Gastroesophageal sphincter (tissue), 4 donors: Measurements from ENCODE around the gene STAT6. TPM values are rescaled to one million over a fixed set of nuclear protein-coding genes. Genes with fewer than 3 reads are reported as not detected.
A peak's percentile ranks its signal among the peaks of the same experiment; 100 is the strongest.

Source experiments
- ATAC-seq: fragments of 150-250 bp; one replicate; pipeline ENCODE4 v1.9.1; 2016; ENCODE audit warnings: mild to moderate bottlenecking, moderate library complexity
- H3K27ac ChIP-seq, 4 donors: fragments of 200-600 bp; sonication (generic) in 3 of 4; 1 replicate in 3 of 4; 2 replicates in 1 of 4; pipeline ENCODE4 v1.5.1; 2016 to 2019
- H3K27me3 ChIP-seq: fragments of 200-600 bp; sonication (generic); one replicate; pipeline ENCODE4 v1.5.1; 2019
- H3K36me3 ChIP-seq, 2 donors: fragments of 200-600 bp; sonication (generic); one replicate each; pipeline ENCODE4 v1.5.1; 2019; ENCODE audit warnings: control low read depth in 1 of 2
- H3K4me1 ChIP-seq, 3 donors: fragments of 200-600 bp; sonication (generic); 1 replicate in 2 of 3; 2 replicates in 1 of 3; pipeline ENCODE4 v1.5.1; 2016 to 2019; ENCODE audit warnings: control low read depth in 2 of 3
- H3K4me3 ChIP-seq, 2 donors: fragments of 200-600 bp; sonication (generic); one replicate each; pipeline ENCODE4 v1.5.1; 2019; ENCODE audit warnings: mild to moderate bottlenecking in 1 of 2, moderate library complexity in 1 of 2
- H3K9me3 ChIP-seq, 3 donors: fragments of 200-600 bp; sonication (generic); one replicate each; pipeline ENCODE4 v1.5.1; 2017 to 2019; ENCODE audit warnings: control low read depth in 2 of 3
- EP300 ChIP-seq: sonication (generic); formaldehyde crosslinking; IDR thresholded peaks from one replicate; pipeline ENCODE4 v1.6.1; 2017; ENCODE audit warnings: antibody characterized with exemption, mild to moderate bottlenecking
- POLR2A ChIP-seq, 2 donors: fragments of 450-650 bp; IDR thresholded peaks; one replicate each; pipeline ENCODE4 v1.6.1; 2017; ENCODE audit warnings: antibody characterized with exemption in 2 of 2, mild to moderate bottlenecking in 2 of 2, moderate library complexity in 1 of 2
- POLR2AphosphoS5 ChIP-seq: sonication (generic); formaldehyde crosslinking; IDR thresholded peaks from one replicate; pipeline ENCODE4 v1.6.1; 2017; ENCODE audit warnings: antibody characterized with exemption
- WGBS, 2 donors: methylation state at CpG; one replicate each; pipeline ENCODE4 v1.1.5; 2018; ENCODE audit warnings: low coverage in 1 of 2; 5-methylcytosine and 5-hydroxymethylcytosine counted together
- total RNA-seq, 4 donors: library from RNA; depleted of rRNA; stranded (reverse); fragments of >200 nt; gene quantifications; one replicate each; pipeline ENCODE4 v1.1.0, GENCODE V29; 2016
- TF ChIP-seq, protein P1 (sequence below), 4 experiments: fragments of 200-600 bp in 2 of 4; fragments of 450-650 bp in 2 of 4; sonication (generic) in 1 of 4; IDR thresholded peaks; one replicate each; pipeline ENCODE4 v1.5.1; 2017 to 2019; ENCODE audit warnings: antibody characterized with exemption in 4 of 4, mild to moderate bottlenecking in 2 of 4, moderate library complexity in 2 of 4

Gene STAT6
- total RNA-seq, 4 donors from 2014 or later: 92.5 to 166 (median 156) TPM

DNA sequence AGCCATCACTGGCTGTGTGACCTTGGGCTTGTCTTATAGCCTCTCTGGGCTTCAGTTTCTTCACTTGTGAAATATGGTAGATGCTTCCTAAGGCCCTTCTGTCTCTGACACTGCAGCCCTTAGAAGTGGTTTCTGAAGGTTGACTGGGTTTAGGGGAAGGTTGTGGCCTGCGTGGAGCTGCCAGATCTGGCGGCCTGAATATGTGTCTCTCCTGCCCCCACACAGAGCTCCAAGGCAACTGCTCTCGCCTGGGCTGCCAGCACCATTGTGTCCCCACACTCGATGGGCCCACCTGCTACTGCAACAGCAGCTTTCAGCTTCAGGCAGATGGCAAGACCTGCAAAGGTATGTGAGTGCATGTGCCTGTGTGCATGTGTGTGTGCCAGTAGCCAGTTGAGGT, 32.3 kb upstream of the STAT6 start:
- H3K4me1 ChIP-seq: peaks cover 0 to 91% (median 39%) of the 10 kb centered on the region in 3 donors
- WGBS, 2 donors: 70% methylated on average over 2 of the region's 4 CpGs; no CpG with 5 or more reads in 1 of the 2 donors
- no peak for ATAC-seq
- no peaks in the 10 kb centered on the region for H3K27me3 ChIP-seq
- H3K9me3 ChIP-seq: no peaks in the 10 kb centered on the region
- H3K36me3 ChIP-seq: peaks cover 0 to 98% of the 10 kb centered on the region in 2 donors
- TF ChIP-seq POLR2AphosphoS5 (no peak), POLR2A (IDR thresholded peaks at IDR 0.05) (no peak), EP300 (no peak)
- TF ChIP-seq, protein P1, sequence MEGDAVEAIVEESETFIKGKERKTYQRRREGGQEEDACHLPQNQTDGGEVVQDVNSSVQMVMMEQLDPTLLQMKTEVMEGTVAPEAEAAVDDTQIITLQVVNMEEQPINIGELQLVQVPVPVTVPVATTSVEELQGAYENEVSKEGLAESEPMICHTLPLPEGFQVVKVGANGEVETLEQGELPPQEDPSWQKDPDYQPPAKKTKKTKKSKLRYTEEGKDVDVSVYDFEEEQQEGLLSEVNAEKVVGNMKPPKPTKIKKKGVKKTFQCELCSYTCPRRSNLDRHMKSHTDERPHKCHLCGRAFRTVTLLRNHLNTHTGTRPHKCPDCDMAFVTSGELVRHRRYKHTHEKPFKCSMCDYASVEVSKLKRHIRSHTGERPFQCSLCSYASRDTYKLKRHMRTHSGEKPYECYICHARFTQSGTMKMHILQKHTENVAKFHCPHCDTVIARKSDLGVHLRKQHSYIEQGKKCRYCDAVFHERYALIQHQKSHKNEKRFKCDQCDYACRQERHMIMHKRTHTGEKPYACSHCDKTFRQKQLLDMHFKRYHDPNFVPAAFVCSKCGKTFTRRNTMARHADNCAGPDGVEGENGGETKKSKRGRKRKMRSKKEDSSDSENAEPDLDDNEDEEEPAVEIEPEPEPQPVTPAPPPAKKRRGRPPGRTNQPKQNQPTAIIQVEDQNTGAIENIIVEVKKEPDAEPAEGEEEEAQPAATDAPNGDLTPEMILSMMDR (IDR thresholded peaks at IDR 0.05): no peak
- no peak overlapping the region for H3K4me3 ChIP-seq
- peak overlapping the region in 2 of 4 donors; percentile 53 to 63 for H3K27ac ChIP-seq

DNA sequence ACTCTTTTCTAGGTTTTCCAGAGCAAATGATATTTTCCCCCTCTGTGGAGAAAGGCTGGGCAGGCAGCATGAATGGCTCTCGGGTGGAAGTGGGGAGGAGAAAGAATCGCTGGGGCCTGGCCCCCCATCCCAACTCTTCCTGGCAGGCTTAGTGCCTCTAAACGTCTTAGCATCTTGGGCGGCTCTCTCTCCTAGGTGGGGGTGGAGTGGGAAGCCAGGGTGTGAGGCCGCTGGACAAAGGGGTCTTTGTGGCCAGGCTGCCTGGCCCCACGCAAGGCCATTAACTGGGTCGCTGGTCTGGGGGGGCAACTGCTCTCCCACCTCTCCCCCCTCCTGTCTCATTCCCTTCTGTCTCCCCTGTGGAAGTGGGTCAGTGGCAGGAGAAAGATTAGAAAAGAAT, 31.6 kb upstream of the STAT6 start:
- no peaks in the 10 kb centered on the region for H3K9me3 ChIP-seq
- no peaks in the 10 kb centered on the region for H3K27me3 ChIP-seq
- H3K36me3 ChIP-seq: peaks cover 0 to 96% of the 10 kb centered on the region in 2 donors
- 45 to 50% methylated on average over 1 to 7 of the region's 7 CpGs for WGBS, 2 donors
- TF ChIP-seq POLR2A (IDR thresholded peaks at IDR 0.05) (no peak), EP300 (no peak)
- peaks cover 0 to 91% (median 38%) of the 10 kb centered on the region in 3 donors for H3K4me1 ChIP-seq
- H3K4me3 ChIP-seq: no peak overlapping the region
- peak overlapping the region in 3 of 4 donors; percentile 53 to 63 (median 63) for H3K27ac ChIP-seq
- no peak for ATAC-seq

DNA sequence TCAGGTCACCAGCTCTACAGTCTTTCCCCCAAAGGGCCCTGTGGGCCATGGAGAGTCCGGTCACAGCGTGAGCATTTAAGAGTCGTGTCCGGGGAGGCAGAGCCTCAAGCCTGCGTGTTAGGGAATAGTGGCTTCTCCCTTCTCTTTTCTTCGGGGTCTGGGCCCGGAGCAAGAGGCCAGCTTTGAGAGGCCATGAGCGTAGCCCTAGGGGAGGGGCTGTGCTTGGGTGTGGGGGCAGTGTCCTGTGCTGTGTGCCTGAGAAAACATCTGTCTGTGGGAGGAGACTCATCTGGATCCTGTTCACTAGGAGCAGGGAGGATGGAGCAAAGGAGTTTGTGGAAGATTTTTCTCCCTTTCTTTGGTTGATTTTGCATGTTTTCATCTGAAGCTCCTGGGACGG, 31.0 kb upstream of the STAT6 start:
- H3K27ac ChIP-seq: peak overlapping the region in 3 of 4 donors; percentile 53 to 63 (median 63)
- H3K4me1 ChIP-seq: peaks cover 0 to 90% (median 32%) of the 10 kb centered on the region in 3 donors
- H3K4me3 ChIP-seq: no peak overlapping the region
- H3K9me3 ChIP-seq: no peaks in the 10 kb centered on the region
- TF ChIP-seq, protein P1 (IDR thresholded peaks at IDR 0.05): no peak
- TF ChIP-seq EP300 (no peak), POLR2A (IDR thresholded peaks at IDR 0.05) (no peak), POLR2AphosphoS5 (no peak)
- H3K27me3 ChIP-seq: no peaks in the 10 kb centered on the region
- WGBS, 2 donors: 40 to 68% methylated on average over 1 to 4 of the region's 9 CpGs
- ATAC-seq: peak; percentile 54
- H3K36me3 ChIP-seq: peaks cover 0 to 90% of the 10 kb centered on the region in 2 donors

DNA sequence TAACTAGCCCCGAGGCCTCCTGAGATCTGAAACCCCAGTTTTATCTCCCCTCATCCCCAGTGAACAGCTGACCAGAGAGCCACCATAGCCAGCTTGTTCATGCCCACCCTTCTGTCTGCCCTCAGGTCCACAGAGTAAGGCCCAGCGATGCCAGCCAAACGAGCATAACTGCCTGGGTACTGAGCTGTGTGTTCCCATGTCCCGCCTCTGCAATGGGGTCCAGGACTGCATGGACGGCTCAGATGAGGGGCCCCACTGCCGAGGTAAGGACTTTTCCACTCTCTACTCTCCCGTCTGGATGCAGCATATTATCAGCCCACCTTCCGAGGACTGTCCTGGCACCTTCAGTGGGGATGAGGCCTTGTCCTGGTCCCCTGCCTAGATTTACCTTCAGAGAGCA, 30.1 kb upstream of the STAT6 start:
- H3K9me3 ChIP-seq: no peaks in the 10 kb centered on the region
- H3K27me3 ChIP-seq: no peaks in the 10 kb centered on the region
- TF ChIP-seq POLR2A (IDR thresholded peaks at IDR 0.05): no peak
- no peak for TF ChIP-seq EP300
- TF ChIP-seq POLR2AphosphoS5: no peak
- TF ChIP-seq, protein P1 (IDR thresholded peaks at IDR 0.05): no peak
- H3K27ac ChIP-seq: peak overlapping the region in 3 of 4 donors; percentile 53 to 63 (median 63)
- peaks cover 0 to 90% (median 28%) of the 10 kb centered on the region in 3 donors for H3K4me1 ChIP-seq
- H3K4me3 ChIP-seq: no peak overlapping the region
- H3K36me3 ChIP-seq: peaks cover 0 to 82% of the 10 kb centered on the region in 2 donors
- no peak for ATAC-seq
- WGBS, 2 donors: 100% methylated on average over 1 to 2 of the region's 8 CpGs

DNA sequence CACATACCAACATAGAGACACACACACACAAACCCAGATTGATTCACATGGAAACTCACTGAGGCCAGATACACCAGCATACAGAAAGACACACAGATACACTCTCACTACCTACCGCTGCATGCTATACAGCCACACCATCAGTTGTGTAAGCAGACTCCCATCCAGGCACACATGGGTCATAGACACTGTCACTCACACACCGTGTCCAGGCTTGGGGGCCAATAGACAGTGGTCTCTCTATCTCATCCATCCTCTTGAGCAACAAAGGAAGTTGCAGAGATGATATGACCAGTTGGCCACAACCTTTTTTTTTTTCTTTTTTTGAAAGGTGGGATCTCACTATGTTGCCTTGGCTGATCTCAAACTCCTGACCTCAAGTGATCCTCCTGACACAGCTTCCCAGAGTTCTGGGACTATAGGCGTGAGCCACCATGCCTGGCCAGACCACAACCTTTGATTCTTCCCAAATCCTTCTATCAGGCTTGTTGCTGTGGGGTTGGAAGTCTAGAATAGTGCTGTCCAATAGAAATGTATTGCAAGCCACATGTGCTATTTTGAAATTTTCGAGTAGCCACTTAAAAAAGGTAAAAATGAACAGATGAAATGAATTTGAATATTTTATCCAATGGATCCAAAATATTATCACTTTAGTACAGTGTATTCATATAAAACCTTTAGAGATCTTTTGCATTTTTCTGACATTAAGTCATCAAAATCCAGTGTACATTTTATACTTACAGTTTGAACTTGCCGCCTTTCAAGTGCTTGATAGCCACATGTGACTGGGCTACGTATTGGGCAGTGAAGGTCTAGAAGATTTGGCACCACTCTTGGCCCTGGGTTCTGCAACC, 28.9 kb upstream of the STAT6 start:
- peaks cover 0 to 69% of the 10 kb centered on the region in 2 donors for H3K36me3 ChIP-seq
- H3K27me3 ChIP-seq: no peaks in the 10 kb centered on the region
- peaks cover 0 to 90% (median 32%) of the 10 kb centered on the region in 3 donors for H3K4me1 ChIP-seq
- ATAC-seq: no peak
- no peaks in the 10 kb centered on the region for H3K9me3 ChIP-seq
- H3K4me3 ChIP-seq: no peak overlapping the region
- WGBS, 2 donors: 65 to 79% methylated on average over 4 to 6 of the region's 6 CpGs
- TF ChIP-seq EP300: no peak
- TF ChIP-seq POLR2A (IDR thresholded peaks at IDR 0.05): no peak
- TF ChIP-seq, protein P1 (IDR thresholded peaks at IDR 0.05): no peak
- no peak for TF ChIP-seq POLR2AphosphoS5
- peak overlapping the region in 3 of 4 donors; percentile 85 to 99 (median 98) for H3K27ac ChIP-seq
